Measurements from ENCODE around the gene BRD3OS. TPM values are rescaled to one million over a fixed set of nuclear protein-coding genes. Genes with fewer than 3 reads are reported as not detected.
A peak's percentile ranks its signal among the peaks of the same experiment; 100 is the strongest.

The BRD3OS gene
- total and polyA plus RNA-seq, 2 of the 13 experiments (the other 11 are each of a cell fraction or from before 2014, with no cell fraction given): 4.9 to 5.7 TPM

GRCh38 chr9:134066913-134067851 lies 41.9 kb downstream of the BRD3OS start (continued):
- TF ChIP-seq ZUFSP (CRISPR knock-in tag; IDR thresholded peaks at IDR 0.05; ENCODE audit: borderline replicate concordance) (no peak), ZNF569 (CRISPR knock-in tag; IDR thresholded peaks at IDR 0.05; ENCODE audit: borderline replicate concordance) (no peak), HNRNPLL (IDR thresholded peaks at IDR 0.05; ENCODE audit: low read depth, low read length, poor library complexity, severe bottlenecking) (peak; percentile 22), ZNF253 (CRISPR knock-in tag; IDR thresholded peaks at IDR 0.05; ENCODE audit: borderline replicate concordance) (no peak), ZSCAN25 (CRISPR knock-in tag; IDR thresholded peaks at IDR 0.05) (no peak), JARID2 (CRISPR knock-in tag; IDR thresholded peaks at IDR 0.05; ENCODE audit: insufficient replicate concordance) (no peak), ELF3 (CRISPR knock-in tag; IDR thresholded peaks at IDR 0.05) (no peak), MLXIP (CRISPR knock-in tag; IDR thresholded peaks at IDR 0.05; ENCODE audit: borderline replicate concordance) (no peak), SAP130 (CRISPR knock-in tag; IDR thresholded peaks at IDR 0.05; ENCODE audit: low read depth) (peak; percentile 3; the same call in 1 of the 2 replicates), ZBTB14 (CRISPR knock-in tag; IDR thresholded peaks at IDR 0.05) (no peak), FOXC1 (CRISPR knock-in tag; IDR thresholded peaks at IDR 0.05; ENCODE audit: borderline replicate concordance) (no peak), HMG20B (CRISPR knock-in tag; conservative IDR thresholded peaks at IDR 0.05) (no peak), SNAPC5 (CRISPR knock-in tag; IDR thresholded peaks at IDR 0.05; ENCODE audit: borderline replicate concordance) (no peak), JUNB (CRISPR knock-in tag; IDR thresholded peaks at IDR 0.05; ENCODE audit: borderline replicate concordance) (no peak), RAD21 (CRISPR knock-in tag; IDR thresholded peaks at IDR 0.05) (no peak), ZNF549 (CRISPR knock-in tag; IDR thresholded peaks at IDR 0.05) (no peak), ZSCAN29 (CRISPR knock-in tag; conservative IDR thresholded peaks at IDR 0.05) (no peak), ARID2 (CRISPR knock-in tag; IDR thresholded peaks at IDR 0.05; ENCODE audit: borderline replicate concordance) (no peak), TERF1 (CRISPR knock-in tag; IDR thresholded peaks at IDR 0.05) (no peak), FOXA1 (IDR thresholded peaks at IDR 0.05) (no peak), FOXA1 (CRISPR knock-in tag; IDR thresholded peaks at IDR 0.05) (no peak), MAFK (conservative IDR thresholded peaks at IDR 0.05 in 1 of 2, IDR thresholded peaks at IDR 0.05 in 1 of 2; ENCODE audit: low read length in 2 of 2) (no peak)
